Suprapubic skin (tissue), 4 donors: ENCODE measurements around the gene BSG. TPM values are rescaled to one million over a fixed set of nuclear protein-coding genes. Genes with fewer than 3 reads are reported as not detected.
"Not testable (repeated sequence)": the region's sequence is repeated elsewhere in the genome, so short reads cannot be mapped to it uniquely, and the experiment has no call there.

Source experiments
- DNase-seq, 2 donors: peaks; one replicate each; pipeline ENCODE4 v3.0.0-alpha.2; 2019; ENCODE audit warnings: low spot score in 2 of 2
- H3K27ac ChIP-seq: fragments of 200-600 bp; sonication (generic); one replicate; pipeline ENCODE4 v1.5.1; 2019
- H3K27me3 ChIP-seq: fragments of 200-600 bp; sonication (generic); one replicate; pipeline ENCODE4 v1.5.1; 2019
- H3K36me3 ChIP-seq: fragments of 200-600 bp; sonication (generic); one replicate; pipeline ENCODE4 v1.5.1; 2019
- H3K4me1 ChIP-seq: fragments of 200-600 bp; sonication (generic); one replicate; pipeline ENCODE4 v1.5.1; 2019
- H3K4me3 ChIP-seq: fragments of 200-600 bp; sonication (generic); one replicate; pipeline ENCODE4 v1.5.1; 2019; ENCODE audit warnings: mild to moderate bottlenecking
- H3K9me3 ChIP-seq: fragments of 200-600 bp; sonication (generic); one replicate; pipeline ENCODE4 v1.5.1; 2019
- EP300 ChIP-seq: sonication (generic); formaldehyde crosslinking; IDR thresholded peaks from one replicate; pipeline ENCODE4 v1.6.1; 2017; ENCODE audit warnings: antibody characterized with exemption
- POLR2A ChIP-seq, 2 donors: fragments of 450-650 bp; IDR thresholded peaks; one replicate each; pipeline ENCODE4 v1.6.1; 2017; ENCODE audit warnings: antibody characterized with exemption in 2 of 2, mild to moderate bottlenecking in 2 of 2, moderate library complexity in 2 of 2
- POLR2AphosphoS5 ChIP-seq, 3 donors: sonication (generic); formaldehyde crosslinking; IDR thresholded peaks; one replicate each; pipeline ENCODE4 v1.6.1; 2017; ENCODE audit warnings: antibody characterized with exemption in 3 of 3
- WGBS: methylation state at CpG from one replicate; pipeline ENCODE4 v1.1.5; 2018; 5-methylcytosine and 5-hydroxymethylcytosine counted together
- total RNA-seq, 4 donors: library from RNA; depleted of rRNA; stranded (reverse); fragments of >200 nt; gene quantifications; one replicate each; pipeline ENCODE4 v1.1.0, GENCODE V29; 2016
- TF ChIP-seq, protein P1 (sequence below), 2 donors: fragments of 200-600 bp in 1 of 2; fragments of 450-650 bp in 1 of 2; sonication (generic) in 1 of 2; IDR thresholded peaks; one replicate each; pipeline ENCODE4 v1.5.1; 2016 to 2019; ENCODE audit warnings: antibody characterized with exemption in 2 of 2, mild to moderate bottlenecking in 1 of 2, moderate library complexity in 1 of 2

Gene BSG
- total RNA-seq, 4 donors from 2014 or later, result 265 to 314 (median 285) TPM

DNA sequence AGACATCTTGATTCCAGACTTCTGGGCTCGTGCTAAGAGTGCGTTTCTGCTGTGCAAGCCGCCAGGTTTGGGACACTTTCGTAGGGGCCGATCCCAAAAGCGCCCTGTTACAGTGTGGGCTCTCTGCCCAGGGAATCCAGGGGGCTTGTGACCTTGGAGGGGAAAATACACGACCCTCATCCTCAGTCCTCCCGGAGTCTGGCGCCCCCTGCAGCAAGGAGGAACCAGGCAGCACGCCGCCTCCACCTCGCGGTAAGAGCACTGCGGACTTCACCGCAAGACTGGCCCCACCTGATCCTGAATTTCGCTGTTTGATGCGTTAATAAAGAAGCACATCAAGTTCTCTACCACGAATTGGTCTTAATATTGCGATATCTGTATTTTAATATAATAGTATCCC is 55.8 kb downstream of the BSG start:
- 87% methylated on average over 13 of the region's 19 CpGs for WGBS
- no peak for DNase-seq
- Histone ChIP-seq H3K9me3 (no peaks in the 10 kb centered on the region), H3K4me3 (no peak overlapping the region), H3K27ac (no peak overlapping the region), H3K36me3 (peaks cover 43% of the 10 kb centered on the region), H3K27me3 (no peaks in the 10 kb centered on the region), H3K4me1 (peaks cover 15% of the 10 kb centered on the region)
- TF ChIP-seq, protein P1, sequence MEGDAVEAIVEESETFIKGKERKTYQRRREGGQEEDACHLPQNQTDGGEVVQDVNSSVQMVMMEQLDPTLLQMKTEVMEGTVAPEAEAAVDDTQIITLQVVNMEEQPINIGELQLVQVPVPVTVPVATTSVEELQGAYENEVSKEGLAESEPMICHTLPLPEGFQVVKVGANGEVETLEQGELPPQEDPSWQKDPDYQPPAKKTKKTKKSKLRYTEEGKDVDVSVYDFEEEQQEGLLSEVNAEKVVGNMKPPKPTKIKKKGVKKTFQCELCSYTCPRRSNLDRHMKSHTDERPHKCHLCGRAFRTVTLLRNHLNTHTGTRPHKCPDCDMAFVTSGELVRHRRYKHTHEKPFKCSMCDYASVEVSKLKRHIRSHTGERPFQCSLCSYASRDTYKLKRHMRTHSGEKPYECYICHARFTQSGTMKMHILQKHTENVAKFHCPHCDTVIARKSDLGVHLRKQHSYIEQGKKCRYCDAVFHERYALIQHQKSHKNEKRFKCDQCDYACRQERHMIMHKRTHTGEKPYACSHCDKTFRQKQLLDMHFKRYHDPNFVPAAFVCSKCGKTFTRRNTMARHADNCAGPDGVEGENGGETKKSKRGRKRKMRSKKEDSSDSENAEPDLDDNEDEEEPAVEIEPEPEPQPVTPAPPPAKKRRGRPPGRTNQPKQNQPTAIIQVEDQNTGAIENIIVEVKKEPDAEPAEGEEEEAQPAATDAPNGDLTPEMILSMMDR (IDR thresholded peaks at IDR 0.05), result peak in 1 of 2 donors; percentile 13
- TF ChIP-seq POLR2AphosphoS5 (IDR thresholded peaks at IDR 0.05), result no peak

- WGBS, result 83% methylated on average over 20 of the region's 25 CpGs
- not testable (repeated sequence) for H3K27ac ChIP-seq, H3K9me3 ChIP-seq, DNase-seq, H3K4me3 ChIP-seq, H3K27me3 ChIP-seq
- Histone ChIP-seq H3K36me3 (peaks cover 34% of the 10 kb centered on the region), H3K4me1 (peaks cover 23% of the 10 kb centered on the region)
These were observed 57.1 kb downstream of the BSG start for GRCh38 chr19:629515-629914.

DNA sequence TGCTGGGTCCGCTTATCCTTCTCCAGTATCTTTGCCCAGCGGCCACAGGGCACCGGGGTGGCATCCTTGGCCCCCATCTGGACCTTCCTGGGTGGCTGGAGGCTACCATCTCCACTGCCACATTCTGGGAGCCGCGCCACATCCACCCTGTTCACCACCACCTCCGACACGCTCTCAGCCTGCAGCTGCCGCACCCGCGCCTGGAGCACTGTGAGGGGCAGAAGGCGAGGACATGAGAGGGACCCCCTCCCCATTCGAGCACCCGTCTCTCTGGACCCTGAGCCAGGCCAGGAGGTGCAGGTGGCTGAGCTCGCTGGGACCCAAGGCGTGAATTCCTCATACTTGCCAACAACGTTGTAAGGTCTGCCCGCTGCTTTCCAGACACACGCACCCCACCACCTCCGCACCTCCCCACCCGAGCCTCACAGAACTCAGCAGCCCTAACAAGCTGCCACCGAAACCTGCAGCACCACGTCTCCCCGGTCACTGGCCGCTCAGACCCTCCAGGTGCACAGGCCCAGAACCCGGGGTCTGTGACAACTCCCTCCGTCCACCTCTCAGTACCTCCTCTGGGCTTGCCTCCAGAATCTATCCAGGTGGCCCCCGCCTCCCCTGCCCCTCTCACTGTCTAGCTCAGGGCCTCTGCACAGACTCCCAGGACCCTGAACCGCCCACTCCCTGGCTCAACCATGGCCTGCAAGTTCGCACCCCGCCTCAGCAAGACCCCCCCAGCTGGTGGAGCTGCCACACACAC is 57.7 kb downstream of the BSG start:
- no peak overlapping the region for H3K27ac ChIP-seq
- 88% methylated on average over 27 of the region's 30 CpGs for WGBS
- DNase-seq, result no peak
- H3K4me3 ChIP-seq, result no peak overlapping the region
- TF ChIP-seq EP300 (no peak), POLR2A (IDR thresholded peaks at IDR 0.05) (no peak), POLR2AphosphoS5 (IDR thresholded peaks at IDR 0.05) (no peak)
- TF ChIP-seq, protein P1 (IDR thresholded peaks at IDR 0.05), result no peak
- peaks cover 28% of the 10 kb centered on the region for H3K36me3 ChIP-seq
- no peaks in the 10 kb centered on the region for H3K27me3 ChIP-seq
- peaks cover 23% of the 10 kb centered on the region for H3K4me1 ChIP-seq
- no peaks in the 10 kb centered on the region for H3K9me3 ChIP-seq

- no peak for DNase-seq
- TF ChIP-seq EP300 (no peak), POLR2A (IDR thresholded peaks at IDR 0.05) (no peak), POLR2AphosphoS5 (IDR thresholded peaks at IDR 0.05) (no peak)
- TF ChIP-seq, protein P1 (IDR thresholded peaks at IDR 0.05), result no peak
- peaks cover 23% of the 10 kb centered on the region for H3K4me1 ChIP-seq
- peak overlapping the region; percentile 75 for H3K27ac ChIP-seq
- peak overlapping the region; percentile 82 for H3K4me3 ChIP-seq
- WGBS, result 1% methylated on average over 20 of the region's 35 CpGs
- peaks cover 24% of the 10 kb centered on the region for H3K36me3 ChIP-seq
- H3K27me3 ChIP-seq, result no peaks in the 10 kb centered on the region
- no peaks in the 10 kb centered on the region for H3K9me3 ChIP-seq
These were observed 60.2 kb downstream of the BSG start for GRCh38 chr19:632579-633067.

Other genes with a start within 250 kb of the BSG start
- gene MIER2, start 227.8 kb upstream of the BSG start, total RNA-seq, result 10 to 100 TPM; 17.5 to 55.7 (median 44.8) TPM
- gene C2CD4C, start 163.4 kb upstream of the BSG start, total RNA-seq, result 1 to 10 TPM in 1 of 4 donors, under 1 TPM in 3; 0.13 to 2.3 (median 0.52) TPM
- gene SHC2, start 111.6 kb upstream of the BSG start, total RNA-seq, result 10 to 100 TPM; 16.3 to 40.7 (median 19.6) TPM
- under 1 TPM in 1 of 4 donors, not detected in 3; 0.64 TPM for gene MADCAM1, start 76.1 kb upstream of the BSG start, total RNA-seq
- 10 to 100 TPM; 10.8 to 23.3 (median 20.9) TPM for gene TPGS1, start 65.1 kb upstream of the BSG start, total RNA-seq
- gene CDC34, start 40.8 kb upstream of the BSG start, total RNA-seq, result 10 to 100 TPM; 48.3 to 90.3 (median 72.9) TPM
- gene GZMM, start 28.5 kb upstream of the BSG start, total RNA-seq, result under 1 TPM in 1 of 4 donors, not detected in 3; 0.97 TPM
- 1 to 10 TPM in 1 of 4 donors, under 1 TPM in 3; 0.11 to 1.7 (median 0.81) TPM for gene HCN2, start 17.3 kb downstream of the BSG start, total RNA-seq
- gene POLRMT, start 60.9 kb downstream of the BSG start, total RNA-seq, result 10 to 100 TPM; 26.0 to 60.4 (median 46.3) TPM
- gene FGF22, start 67.3 kb downstream of the BSG start, total RNA-seq, result 10 to 100 TPM in 2 of 4 donors, 1 to 10 TPM in 2; 5.2 to 13.0 (median 9.2) TPM
- 100 to 1,000 TPM in 3 of 4 donors, 10 to 100 TPM in 1; 96.0 to 118 (median 106) TPM for gene RNF126, start 90.6 kb downstream of the BSG start, total RNA-seq
- 10 to 100 TPM; 19.6 to 61.4 (median 59.0) TPM for gene FSTL3, start 103.8 kb downstream of the BSG start, total RNA-seq
- gene PRSS57, start 122.9 kb downstream of the BSG start, total RNA-seq, result not detected
- 10 to 100 TPM; 19.4 to 45.4 (median 24.2) TPM for gene PALM, start 136.3 kb downstream of the BSG start, total RNA-seq
- gene MISP, start 178.5 kb downstream of the BSG start, total RNA-seq, result 1 to 10 TPM in 2 of 4 donors, under 1 TPM in 1, not detected in 1; 0.60 to 6.5 (median 2.0) TPM
- gene PTBP1, start 224.9 kb downstream of the BSG start, total RNA-seq, result 100 to 1,000 TPM; 152 to 227 (median 174) TPM
- gene PLPPR3, start 249.4 kb downstream of the BSG start, total RNA-seq, result not detected